GM21825 (cell line): Measurements from ENCODE around the gene ADAMTSL1.
"Not testable (repeated sequence)": the region's sequence is repeated elsewhere in the genome, so short reads cannot be mapped to it uniquely, and the experiment has no call there.

Experiments used
- ATAC-seq: cut with Tn5 transposase; IDR thresholded peaks from one replicate; pipeline ENCODE4 v1.9.1; 2021; ENCODE audit warnings: mild to moderate bottlenecking, moderate library complexity; ENCODE audit not compliant: unreplicated experiment

ADAMTSL1 gene

DNA sequence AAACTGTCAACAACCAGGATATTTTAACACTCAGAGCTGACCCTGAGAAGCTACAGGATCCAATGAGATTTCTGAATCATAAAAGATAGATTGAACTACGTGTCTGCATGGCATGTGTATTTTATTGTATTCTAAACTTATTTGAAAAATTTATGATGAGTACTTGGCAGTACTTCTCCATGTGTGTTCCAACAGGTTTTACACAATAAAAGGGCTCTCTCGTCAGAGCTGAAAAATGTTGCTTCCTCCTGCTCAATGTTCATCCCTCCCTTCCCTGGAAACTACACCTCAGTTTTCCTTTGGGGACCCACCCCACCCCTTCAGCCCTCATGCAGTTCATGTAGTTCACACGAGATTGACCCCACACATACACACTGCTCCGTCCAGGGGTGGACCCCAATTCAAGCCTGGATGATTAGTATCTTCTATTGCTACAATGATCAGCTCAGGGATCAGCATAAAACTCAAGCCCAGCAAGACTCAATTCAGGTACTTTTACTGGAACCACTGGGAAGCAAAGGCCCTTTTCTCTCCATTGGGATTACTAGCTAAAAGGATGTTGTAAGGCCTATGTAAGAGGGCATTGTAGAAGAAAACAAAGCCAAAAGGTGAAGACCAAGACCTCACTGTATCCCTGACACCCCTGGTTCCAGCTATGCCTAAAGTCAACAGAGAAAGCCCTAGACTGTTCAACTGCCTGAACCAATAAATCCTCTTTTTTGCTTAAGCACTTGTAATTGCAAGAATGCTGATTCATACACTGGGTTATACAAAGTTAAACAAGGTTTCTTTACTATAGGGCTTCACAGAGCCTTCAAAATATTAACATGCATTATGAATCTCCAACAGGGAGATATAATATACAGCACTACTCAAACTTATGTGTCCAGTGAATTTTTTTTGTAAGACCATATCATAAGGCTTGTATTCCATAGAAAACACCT is 446.5 kb downstream of the ADAMTSL1 start:
- no peak for ATAC-seq

DNA sequence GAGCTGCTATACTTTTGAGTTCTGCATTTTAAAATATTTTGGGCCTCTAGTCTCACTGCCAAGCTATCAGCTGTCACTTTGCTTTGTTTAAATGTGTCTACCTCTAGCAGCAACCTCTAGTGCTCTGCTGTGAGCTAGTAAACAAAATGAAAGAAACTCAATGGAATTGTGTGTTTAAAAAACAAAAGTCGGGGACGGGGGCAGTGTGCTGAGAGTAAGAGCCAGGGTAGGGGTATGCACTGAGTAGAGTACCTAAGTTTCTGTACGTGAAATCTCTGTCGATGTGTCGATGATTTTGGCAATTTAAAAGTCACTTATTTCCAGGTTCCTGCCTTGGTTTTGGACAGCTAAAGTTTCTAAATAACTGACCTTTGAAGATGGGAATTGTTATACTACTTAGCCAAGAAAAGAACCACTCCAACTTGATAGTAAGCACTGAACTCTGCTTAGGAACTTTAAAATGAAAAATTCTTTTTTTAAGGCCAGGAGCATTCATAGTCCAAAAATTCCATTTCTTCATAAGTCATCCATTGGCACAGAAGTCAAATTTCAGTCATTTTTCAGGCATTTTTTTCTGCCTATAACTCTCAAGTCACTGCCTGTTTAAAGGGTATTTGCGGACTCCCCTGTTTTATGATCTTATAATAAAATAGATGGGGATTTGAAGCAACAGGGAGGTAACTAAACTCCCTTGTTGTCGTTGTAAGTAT is 447.6 kb downstream of the ADAMTSL1 start:
- ATAC-seq: no peak

DNA sequence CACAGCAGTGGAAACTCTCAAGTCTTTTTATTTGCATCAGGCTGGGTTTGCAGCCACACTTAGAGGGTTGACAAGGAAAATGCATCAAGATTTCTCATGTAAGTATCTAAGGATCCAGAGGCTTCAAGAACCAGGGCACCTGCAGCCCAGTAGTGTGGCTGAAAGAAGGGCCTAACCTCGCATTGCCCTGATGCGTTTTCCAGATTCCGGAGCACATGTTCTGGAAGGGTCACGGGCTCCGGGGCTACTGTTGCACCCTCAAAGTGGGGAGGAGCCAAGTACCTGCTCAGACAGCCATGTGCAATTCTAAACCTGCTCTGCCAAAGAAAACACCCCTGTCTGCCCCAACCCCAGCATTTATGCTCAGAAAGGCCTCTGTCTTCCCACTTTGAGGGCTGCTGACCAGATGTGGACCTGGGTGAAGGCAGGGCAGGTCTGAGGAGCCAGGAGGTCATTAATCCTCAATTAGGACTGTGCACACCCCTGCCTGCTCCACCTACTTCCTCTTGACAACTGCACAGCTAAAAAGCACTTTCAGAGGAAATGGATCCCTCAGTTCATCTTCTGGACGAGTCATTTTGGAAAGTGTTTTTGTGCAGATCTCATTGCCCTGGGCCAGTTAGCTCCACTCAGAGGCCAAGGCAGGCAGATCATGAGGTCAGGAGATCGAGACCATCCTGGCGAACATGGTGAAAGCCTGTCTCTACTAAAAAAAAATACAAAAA is 448.4 kb downstream of the ADAMTSL1 start:
- ATAC-seq: no peak

DNA sequence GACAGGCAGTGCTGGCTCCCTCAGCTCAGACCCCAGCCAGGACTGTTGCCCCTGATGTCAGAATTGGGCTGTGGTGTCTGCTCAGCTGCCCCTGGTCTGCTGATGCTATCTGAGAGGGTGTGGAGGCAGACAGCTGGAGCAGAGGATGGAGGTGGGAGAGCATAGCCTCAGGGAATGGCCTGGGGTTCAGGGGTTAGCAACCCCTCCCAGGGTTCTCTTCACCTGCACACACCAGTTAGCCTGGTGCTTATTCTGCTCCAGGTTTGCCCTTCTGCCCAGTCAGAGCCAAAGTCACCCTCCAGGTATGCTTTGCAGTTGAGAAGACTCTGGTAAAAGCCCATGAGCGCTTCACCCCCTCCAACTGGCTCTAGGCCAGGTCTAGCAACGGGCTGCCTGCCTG is 449.2 kb downstream of the ADAMTSL1 start:
- no peak for ATAC-seq

DNA sequence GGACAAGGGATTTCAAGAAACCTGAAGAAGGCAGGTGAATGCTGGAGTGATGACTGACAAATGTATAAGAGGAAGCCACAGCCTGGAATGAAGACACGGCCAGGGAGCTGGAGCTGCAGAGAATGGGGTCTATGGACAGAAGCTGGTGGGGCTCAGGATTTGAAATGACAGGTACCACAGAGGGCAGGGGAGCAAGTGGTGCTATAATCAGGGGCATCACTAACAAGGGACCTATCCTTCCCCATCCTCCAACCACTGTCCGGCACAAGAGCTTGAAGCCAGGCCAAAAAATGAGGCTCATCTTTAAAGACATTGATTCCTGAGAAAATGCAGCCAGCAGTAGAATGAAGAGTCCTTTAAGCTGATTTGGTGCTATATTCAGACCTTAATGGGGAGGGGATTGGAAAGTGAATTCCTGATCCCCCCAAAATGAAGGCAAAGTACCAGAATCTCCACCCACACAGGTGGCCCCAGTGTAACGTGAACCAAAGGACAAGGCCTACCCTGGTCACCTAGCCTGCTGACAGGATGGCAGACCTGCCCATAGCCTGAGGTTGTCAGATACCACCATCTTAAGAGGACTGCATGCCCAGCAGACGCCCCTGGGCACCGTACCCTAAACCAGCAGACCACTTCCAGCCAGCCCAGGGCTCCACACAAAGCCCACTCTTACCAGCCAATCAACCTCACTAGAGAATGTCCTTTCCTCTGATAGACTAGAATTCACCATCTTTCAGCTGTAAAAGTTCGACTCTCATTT is 449.9 kb downstream of the ADAMTSL1 start:
- ATAC-seq: no peak

DNA sequence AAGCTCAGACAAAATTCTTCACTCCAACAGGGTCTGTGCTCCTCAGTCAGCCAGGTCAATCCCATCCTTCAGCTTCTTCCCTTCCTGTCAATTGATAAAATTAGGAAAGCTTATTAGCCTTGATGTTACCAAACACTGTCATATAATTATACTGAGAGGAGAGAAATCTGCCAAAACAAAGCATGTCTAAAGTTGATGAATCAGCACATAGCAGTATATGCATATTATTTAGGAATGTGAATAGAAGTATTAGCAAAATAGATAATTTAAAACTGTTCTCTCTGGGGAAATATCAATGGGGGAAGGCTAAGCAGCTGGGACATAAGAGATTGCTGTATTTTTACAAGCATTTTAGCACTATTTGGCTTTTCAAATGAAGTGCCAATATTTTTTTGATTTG is 451.9 kb downstream of the ADAMTSL1 start:
- ATAC-seq: no peak

DNA sequence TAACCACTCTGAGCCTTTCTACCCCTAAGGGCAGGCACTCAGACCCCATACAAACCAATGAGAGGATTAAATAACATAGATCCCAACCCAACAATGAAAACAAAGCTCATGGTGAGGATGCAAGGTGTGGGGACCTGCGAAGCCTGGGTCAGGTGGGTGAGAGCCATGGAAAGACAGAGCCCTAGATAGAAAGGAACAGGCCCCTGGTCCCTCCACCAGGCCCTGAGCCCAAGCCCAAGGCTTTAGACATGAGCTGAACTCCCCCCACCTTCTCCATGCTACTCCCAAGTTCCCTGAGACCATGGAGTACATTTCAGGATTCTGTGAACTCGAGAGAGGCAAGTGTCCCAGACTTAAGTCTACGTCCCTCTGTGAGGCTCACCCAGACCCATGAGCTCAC is 452.6 kb downstream of the ADAMTSL1 start:
- ATAC-seq: no peak

DNA sequence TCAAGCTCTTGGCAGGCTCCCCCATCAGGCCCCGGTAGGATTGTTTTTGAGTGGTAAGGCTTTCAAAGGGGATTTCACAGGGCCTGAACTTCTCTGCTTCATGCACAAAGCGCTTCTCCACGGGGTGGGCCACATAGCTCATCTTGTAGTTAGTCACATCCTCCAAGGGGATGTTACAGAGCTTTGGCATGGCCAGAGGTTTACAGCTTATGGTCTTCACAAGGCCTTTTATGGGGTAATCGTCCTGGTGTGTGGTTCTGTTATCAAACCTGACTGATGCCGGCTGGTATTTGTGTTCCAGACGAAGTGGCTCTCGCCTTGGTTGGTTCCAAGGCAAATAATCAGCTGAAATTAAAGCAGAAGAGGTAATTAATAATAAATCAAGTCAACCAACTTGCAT is 454.8 kb downstream of the ADAMTSL1 start:
- no peak for ATAC-seq

DNA sequence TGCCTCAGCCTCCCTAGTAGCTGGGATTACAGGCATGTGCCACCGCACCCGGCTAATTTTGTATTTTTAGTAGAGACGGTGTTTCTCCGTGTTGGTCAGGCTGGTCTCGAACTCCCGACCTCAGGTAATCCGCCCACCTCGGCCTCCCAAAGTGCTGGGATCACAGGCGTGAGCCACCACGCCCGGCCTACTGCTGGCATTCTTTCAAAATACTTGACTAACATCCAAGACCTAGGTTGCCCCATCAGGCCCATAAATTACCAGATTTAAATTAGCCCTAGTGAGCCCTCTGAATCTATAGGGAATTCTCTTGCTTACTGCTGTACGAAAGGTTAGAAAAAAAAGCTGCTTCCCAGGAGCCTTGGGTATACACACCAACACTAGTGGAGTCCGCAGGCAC is 456.7 kb downstream of the ADAMTSL1 start:
- ATAC-seq: not testable (repeated sequence)

DNA sequence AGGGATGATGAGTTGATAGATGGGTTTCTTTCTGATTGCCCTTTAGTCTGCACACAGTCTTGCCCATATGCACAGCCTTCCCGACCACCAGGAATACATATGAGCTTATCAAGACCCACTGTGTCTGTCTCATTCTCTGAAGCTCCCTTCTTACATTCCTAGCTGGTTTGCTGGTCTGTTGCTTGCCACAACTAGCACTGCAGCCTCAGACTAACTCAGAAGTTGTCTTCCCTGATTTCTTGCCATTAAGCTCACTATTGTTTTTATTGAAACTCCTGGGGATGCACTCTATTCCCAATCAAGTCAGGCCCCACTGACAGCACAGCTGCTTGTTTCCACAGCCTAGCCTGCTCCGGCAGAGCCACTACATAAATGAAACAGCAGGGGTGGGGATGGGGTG is 461.6 kb downstream of the ADAMTSL1 start:
- ATAC-seq: no peak

DNA sequence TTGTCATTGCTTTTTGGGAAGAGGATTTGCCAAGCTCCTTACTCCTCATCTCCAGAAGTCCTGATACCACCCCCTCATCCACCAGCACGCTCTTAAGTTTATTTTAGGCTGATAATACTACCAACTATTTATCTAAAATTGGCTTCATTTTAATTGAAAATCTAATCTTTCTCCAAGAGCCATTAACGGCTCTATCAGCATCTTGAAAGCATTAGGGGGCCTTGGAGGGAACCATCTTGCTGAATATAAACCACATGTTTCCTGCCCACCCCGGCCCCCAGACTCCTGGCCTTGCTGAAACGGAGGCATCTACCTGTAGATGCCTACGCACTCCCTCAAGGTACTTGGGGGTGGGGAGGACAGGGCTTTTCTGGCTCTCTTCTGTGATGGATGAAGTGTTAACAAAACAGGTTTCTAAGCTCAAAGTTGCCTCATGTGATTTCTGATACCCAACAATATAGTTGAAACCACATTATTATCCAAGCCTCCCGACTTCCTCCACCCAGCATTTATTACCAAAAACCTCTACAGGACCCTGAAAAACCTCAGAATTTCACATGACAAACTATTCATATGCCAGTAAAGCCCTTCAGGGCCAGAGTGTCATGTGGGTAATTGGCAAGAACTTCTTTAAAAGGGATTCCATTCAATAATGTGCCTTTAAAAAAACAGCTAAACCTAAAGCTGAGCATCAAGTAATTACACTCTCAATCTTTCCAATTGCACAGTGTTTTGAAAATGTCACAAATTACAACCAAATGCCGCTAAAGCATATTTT is 462.3 kb downstream of the ADAMTSL1 start:
- ATAC-seq: no peak

DNA sequence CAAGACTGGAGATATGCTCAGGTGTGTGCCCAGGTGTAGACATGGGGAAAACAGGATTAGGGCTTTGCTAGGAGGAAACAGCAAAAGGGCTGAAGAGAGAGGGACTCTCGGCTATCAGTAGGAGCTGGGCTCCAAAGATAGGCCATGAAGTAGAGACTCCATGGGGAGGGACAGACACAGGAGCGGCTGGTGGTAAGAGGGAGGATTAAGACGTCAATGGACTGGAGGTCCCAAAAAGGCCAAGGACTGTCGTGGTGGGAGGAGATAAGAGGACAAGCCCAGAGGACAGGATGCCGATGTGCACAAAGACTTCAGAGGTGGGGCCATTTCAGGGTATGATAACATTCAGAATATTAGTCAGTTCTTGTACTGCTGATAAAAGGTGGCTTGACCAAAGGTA is 466.0 kb downstream of the ADAMTSL1 start:
- ATAC-seq: no peak

DNA sequence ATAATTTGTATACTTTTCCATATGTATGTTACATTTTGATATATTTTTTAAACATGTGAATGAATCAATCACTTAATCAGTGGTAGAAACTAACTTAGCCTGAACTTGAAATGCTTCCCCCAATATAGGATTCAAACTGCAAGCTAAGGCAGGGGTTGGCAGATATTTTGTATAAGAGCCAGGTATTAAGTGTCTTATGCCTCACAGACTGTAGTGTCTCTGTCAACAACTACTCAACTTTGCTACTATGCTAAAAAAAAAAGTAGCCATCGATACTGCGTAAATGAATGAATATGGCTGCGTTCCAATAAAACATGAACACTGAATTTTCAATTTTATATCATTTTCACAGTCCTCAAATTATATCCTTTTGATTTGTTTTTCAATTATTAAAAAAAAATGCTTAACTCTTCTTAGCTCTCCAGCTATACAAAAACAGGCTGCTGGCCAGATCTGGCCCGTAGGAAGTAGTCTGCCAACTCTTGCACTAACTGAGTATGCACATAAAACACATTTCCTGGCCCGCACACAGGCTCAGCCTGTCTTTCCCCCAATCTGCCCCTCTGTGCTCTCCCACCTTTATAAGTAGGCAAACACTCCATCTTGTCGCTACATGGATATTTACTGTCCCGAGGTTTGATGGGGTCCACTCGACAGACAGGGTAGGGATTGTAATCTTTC is 467.2 kb downstream of the ADAMTSL1 start:
- no peak for ATAC-seq

DNA sequence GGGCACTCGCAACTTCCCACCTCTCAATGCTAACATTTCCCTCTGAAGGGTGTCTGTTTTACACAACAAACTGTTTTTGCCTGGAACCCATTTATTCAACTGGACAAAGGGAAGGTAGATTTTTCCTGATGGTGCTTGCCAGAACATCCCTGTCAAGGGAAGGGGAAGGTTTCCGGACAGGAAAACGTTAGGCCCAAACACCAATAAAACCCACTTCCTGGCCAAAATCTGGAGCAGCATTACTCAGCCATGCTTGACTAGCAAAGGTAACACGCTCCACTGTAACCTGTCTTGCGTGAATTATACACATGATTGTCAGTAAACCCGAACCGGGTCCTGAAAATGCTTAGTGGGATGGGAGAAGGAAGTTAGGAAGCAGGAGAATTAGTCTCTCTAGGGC is 468.8 kb downstream of the ADAMTSL1 start:
- ATAC-seq: no peak

DNA sequence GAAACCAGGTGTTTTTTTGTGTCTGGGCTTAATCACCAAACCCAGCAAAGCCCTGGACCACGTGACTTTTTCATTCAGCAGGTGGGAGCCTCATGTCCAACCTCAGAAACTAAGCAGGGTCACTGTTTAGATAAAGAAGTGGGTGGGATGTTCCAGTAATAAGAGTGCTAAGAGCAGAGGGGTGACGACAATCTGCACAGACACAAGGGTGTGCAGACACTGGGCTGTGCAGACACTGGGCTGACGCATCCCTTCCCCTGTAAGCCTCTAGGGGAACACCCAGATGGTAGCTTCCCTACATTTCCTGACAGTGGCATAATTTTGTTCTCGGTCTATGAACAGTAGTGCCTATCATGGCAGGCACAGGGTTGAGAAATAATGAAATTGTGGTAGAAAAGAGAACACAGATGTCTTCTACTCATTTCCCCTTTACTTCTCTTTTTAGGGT is 474.0 kb downstream of the ADAMTSL1 start:
- ATAC-seq: no peak

DNA sequence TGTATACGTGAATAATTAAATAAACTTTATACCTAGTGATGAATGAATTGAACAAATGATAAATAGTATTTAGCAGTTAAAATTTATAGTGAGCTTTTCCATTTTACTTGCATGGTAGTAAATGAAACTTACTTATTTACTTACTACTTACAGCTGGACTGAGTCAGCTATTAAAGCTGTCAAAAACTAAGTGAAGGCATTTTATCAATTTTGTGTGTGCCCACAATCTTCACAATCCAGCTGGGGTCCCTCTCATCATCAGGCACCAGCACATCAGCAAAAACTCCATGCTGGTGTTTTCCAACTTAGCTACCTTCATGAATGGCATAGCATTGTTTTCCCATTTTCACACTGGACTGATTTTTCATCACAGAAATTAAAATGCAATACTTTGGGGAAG is 478.0 kb downstream of the ADAMTSL1 start:
- ATAC-seq: no peak

DNA sequence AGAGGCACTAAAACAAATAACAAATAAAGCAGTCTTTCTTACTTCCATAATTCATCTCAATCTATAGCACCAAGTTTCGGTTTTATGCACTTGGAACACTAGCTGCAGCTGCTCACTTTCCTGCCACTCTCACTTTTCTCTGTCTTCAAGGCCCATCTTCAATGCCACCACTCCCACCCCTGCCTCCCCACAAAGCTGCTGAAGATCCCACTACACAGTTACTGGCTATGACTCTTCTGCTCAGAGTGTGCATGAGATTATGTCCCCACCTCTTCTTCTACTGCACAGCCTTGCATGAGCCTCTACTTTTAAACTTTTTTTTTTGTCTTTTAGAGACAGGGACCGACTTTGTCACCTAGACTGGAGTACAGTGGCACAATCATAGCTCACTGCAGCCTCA is 481.7 kb downstream of the ADAMTSL1 start:
- ATAC-seq: no peak
